Measurements from ENCODE around the gene LIFR. TPM values are rescaled to one million over a fixed set of nuclear protein-coding genes. Genes with fewer than 3 reads are reported as not detected.

The LIFR gene
- total RNA-seq, 1 experiment from 2014 or later = 10.6 TPM

- no TSS peak for BruUV-seq (replicated peaks)
- TF ChIP-seq POLR2A (IDR thresholded peaks at IDR 0.05; ENCODE audit: borderline replicate concordance, extremely low read depth, insufficient read depth, insufficient read length) = no peak
- TF ChIP-seq MAX (IDR thresholded peaks at IDR 0.05) = no peak
- no peak for TF ChIP-seq SP1 (IDR thresholded peaks at IDR 0.05; ENCODE audit: low read depth)
- TF ChIP-seq EZH2phosphoT487 (IDR thresholded peaks at IDR 0.05; ENCODE audit: borderline replicate concordance) = no peak
- no peak for TF ChIP-seq CBX3 (IDR thresholded peaks at IDR 0.05; ENCODE audit: low read depth)
- no peak for TF ChIP-seq REST (IDR thresholded peaks at IDR 0.05; ENCODE audit: low read depth)
- no peak for TF ChIP-seq TCF7L2 (IDR thresholded peaks at IDR 0.05; ENCODE audit: borderline replicate concordance, extremely low read depth, insufficient read depth, insufficient read length)
- no peak for TF ChIP-seq ZNF274 (IDR thresholded peaks at IDR 0.05; ENCODE audit: low read depth, low read length)
- TF ChIP-seq ZFX (IDR thresholded peaks at IDR 0.05) = no peak
- TF ChIP-seq FOSL1 (IDR thresholded peaks at IDR 0.05; ENCODE audit: low read depth) = no peak
- Histone ChIP-seq H3K9ac (ENCODE audit: low read length) (no peak overlapping the region), H3K4me1 (ENCODE audit: control insufficient read depth in 1 of 2, insufficient read depth in 2 of 2, low read length in 2 of 2) (no peaks in the 10 kb centered on the region), H2AFZ (ENCODE audit: low read depth, low read length, poor library complexity, severe bottlenecking) (no peak overlapping the region), H3K27ac (ENCODE audit: low read depth, low read length) (no peak overlapping the region), H3K4me3 (replicated peaks in 1 of 2; ENCODE audit: low read depth in 1 of 2, low read length in 2 of 2) (no peak overlapping the region), H3K79me2 (ENCODE audit: insufficient read depth, low read length) (no peaks in the 10 kb centered on the region), H3K27me3 (ENCODE audit: insufficient read depth, low read length) (no peaks in the 10 kb centered on the region), H3K9me3 (ENCODE audit: control insufficient read depth in 1 of 2, insufficient read depth in 1 of 2, low read depth in 1 of 2, low read length in 2 of 2) (no peaks in the 10 kb centered on the region), H4K20me1 (ENCODE audit: insufficient read depth) (no peaks in the 10 kb centered on the region), H3K4me2 (ENCODE audit: low read length) (no peak overlapping the region), H3K9me2 (ENCODE audit: insufficient read depth) (no peaks in the 10 kb centered on the region), H3K36me3 (ENCODE audit: control insufficient read depth in 1 of 2, insufficient read depth in 2 of 2, low read length in 2 of 2) (no peaks in the 10 kb centered on the region)
- RAD21 ChIA-PET (ENCODE audit: low non-redundant PET in 1 of 2, low total read pairs in 2 of 2, uncharacterized antibody in 2 of 2, unreplicated experiment in 2 of 2) = no interaction called here
- no peak for ATAC-seq
- POLR2A ChIA-PET = no interaction called here
- CTCF ChIA-PET = interaction anchor here (4.0 kb wide), 1 partner anchor 9 kb away, joined by 22 read pairs; no protein-coding TSS in a partner anchor
- intact Hi-C loops (cut with micrococcal nuclease) = no loop called here
- no peak for DNase-seq (ENCODE audit: low read depth, low spot score)
Observed at GRCh38 chr5:38450627-38451026, 105.8 kb downstream of the LIFR start.

Data from HCT116 (cell line).